ENCODE results near the gene HSP90AB1. TPM values are rescaled to one million over a fixed set of nuclear protein-coding genes. Genes with fewer than 3 reads are reported as not detected.

HSP90AB1 gene
- total and polyA plus RNA-seq, 2 of the 8 experiments (the other 6 are each of a cell fraction or from before 2014, with no cell fraction given) = 1,564 to 2,297 TPM

GRCh38 chr6:44248579-44248978, 1.7 kb downstream of the HSP90AB1 start (continued):
- TF ChIP-seq CHD7 (IDR thresholded peaks at IDR 0.05; ENCODE audit: insufficient replicate concordance, low read length) (no peak), YY1 (IDR thresholded peaks at IDR 0.05; ENCODE audit: low read depth, low read length) (no peak), CREB1 (IDR thresholded peaks at IDR 0.05) (no peak), SAP30 (IDR thresholded peaks at IDR 0.05; ENCODE audit: insufficient read depth, insufficient replicate concordance, low read length) (no peak), SIX5 (IDR thresholded peaks at IDR 0.05; ENCODE audit: low read depth, low read length) (no peak), TAF7 (optimal IDR thresholded peaks at IDR 0.05; ENCODE audit: borderline replicate concordance, low read depth, low read length) (no peak), SP4 (IDR thresholded peaks at IDR 0.05; ENCODE audit: low read length) (no peak), E2F6 (IDR thresholded peaks at IDR 0.05) (no peak), NANOG (IDR thresholded peaks at IDR 0.05; ENCODE audit: insufficient read depth, low read depth, low read length, poor library complexity, severe bottlenecking) (no peak), GABPA (IDR thresholded peaks at IDR 0.05; ENCODE audit: borderline replicate concordance, insufficient read depth, low read length) (no peak)
